GM19467 (cell line): Measurements from ENCODE around the gene SIRT7.

Source experiments
- ATAC-seq: cut with Tn5 transposase; IDR thresholded peaks from one replicate; pipeline ENCODE4 v1.9.1; 2021; ENCODE audit warnings: mild to moderate bottlenecking, moderate library complexity; ENCODE audit not compliant: unreplicated experiment

SIRT7 gene

GRCh38 chr17:81933178-81933699 lies 15.3 kb upstream of the SIRT7 start:
- no peak for ATAC-seq

- ATAC-seq = no peak
Observed at GRCh38 chr17:81932333-81932983, 14.5 kb upstream of the SIRT7 start.

- no peak for ATAC-seq
Observed at GRCh38 chr17:81931557-81932332, 13.8 kb upstream of the SIRT7 start.

GRCh38 chr17:81931189-81931556 lies 13.2 kb upstream of the SIRT7 start:
- no peak for ATAC-seq

GRCh38 chr17:81930142-81931125 lies 12.5 kb upstream of the SIRT7 start:
- no peak for ATAC-seq

- ATAC-seq = no peak
Observed at GRCh38 chr17:81929253-81930141, 11.5 kb upstream of the SIRT7 start.

GRCh38 chr17:81928544-81929252 lies 10.7 kb upstream of the SIRT7 start:
- ATAC-seq = no peak

- ATAC-seq = peak; percentile 56
Observed at GRCh38 chr17:81927653-81928543, 9.9 kb upstream of the SIRT7 start, which contains the start of gene MAFG. MAFG (minus strand) TSS chr17:81927735; CDS start chr17:81923185, 4,550 bp downstream.

GRCh38 chr17:81927152-81927652 lies 9.2 kb upstream of the SIRT7 start:
- ATAC-seq = peak; percentile 11

GRCh38 chr17:81926451-81927151 lies 8.6 kb upstream of the SIRT7 start:
- ATAC-seq = peak; percentile 17

GRCh38 chr17:81925860-81926450 lies 8.0 kb upstream of the SIRT7 start:
- no peak for ATAC-seq

- no peak for ATAC-seq
Observed at GRCh38 chr17:81924557-81925532, 6.9 kb upstream of the SIRT7 start.

GRCh38 chr17:81923302-81924260 lies 5.6 kb upstream of the SIRT7 start:
- no peak for ATAC-seq

- no peak for ATAC-seq
Observed at GRCh38 chr17:81922566-81923301, 4.8 kb upstream of the SIRT7 start.
